AG09309 (cell line): ENCODE measurements around the gene FAM13C.

Source experiments
- DNase-seq: peaks from one replicate; pipeline ENCODE4 v3.0.0-alpha.2; 2010; ENCODE audit warnings: low read depth
- H3K4me3 ChIP-seq: 2 replicates; pipeline ENCODE4 v1.5.1; 2011; ENCODE audit warnings: mild to moderate bottlenecking, low read depth, low read length, moderate library complexity; ENCODE audit not compliant: control insufficient read depth
- CTCF ChIP-seq: IDR thresholded peaks from 2 replicates; pipeline ENCODE4 v1.5.1; 2011; ENCODE audit warnings: mild to moderate bottlenecking, low read depth, low read length, inconsistent platforms; ENCODE audit not compliant: insufficient read depth, control insufficient read depth; ENCODE audit errors: missing control alignments

FAM13C gene

GRCh38 chr10:59363446-59363958 is 1.2 kb upstream of the FAM13C start:
- TF ChIP-seq CTCF, result no peak
- no peak overlapping the region for H3K4me3 ChIP-seq
- no peak for DNase-seq

- TF ChIP-seq CTCF, result no peak
- H3K4me3 ChIP-seq, result peak overlapping the region; percentile 30
- DNase-seq, result no peak
Measured at GRCh38 chr10:59362959-59363381, 621 bp upstream of the FAM13C start.

GRCh38 chr10:59361663-59362143 is 646 bp downstream of the FAM13C start:
- H3K4me3 ChIP-seq, result peak overlapping the region; percentile 30; the same call in 1 of the 2 replicates
- no peak for DNase-seq
- no peak for TF ChIP-seq CTCF

- no peak for DNase-seq
- no peak for TF ChIP-seq CTCF
- no peak overlapping the region for H3K4me3 ChIP-seq
Measured at GRCh38 chr10:59360605-59361405, 1.5 kb downstream of the FAM13C start.

- no peak overlapping the region for H3K4me3 ChIP-seq
- TF ChIP-seq CTCF, result no peak
- DNase-seq, result no peak
Measured at GRCh38 chr10:59358576-59358975, 3.8 kb downstream of the FAM13C start.

GRCh38 chr10:59354434-59354833 is 7.9 kb downstream of the FAM13C start:
- TF ChIP-seq CTCF, result no peak
- H3K4me3 ChIP-seq, result no peak overlapping the region
- no peak for DNase-seq
